Central memory CD8-positive, alpha-beta T cell (primary cell): ENCODE measurements around the gene IL19.

ENCODE experiments used
- ATAC-seq: fragments of 150-1000 bp; cut with Tn5 transposase; replicated peaks from 2 replicates; pipeline ENCODE4 v1.10.0; 2022; ENCODE audit warnings: mild to moderate bottlenecking, moderate FRiP score, moderate number of reproducible peaks; ENCODE audit not compliant: poor library complexity, severe bottlenecking; ENCODE audit errors: extremely low read depth
- DNase-seq, 2 donors: peaks; one replicate each; pipeline ENCODE4 v3.0.0; 2021; ENCODE audit warnings: low spot score in 2 of 2
- H3K27ac Mint-ChIP-seq: one replicate; pipeline ENCODE4 v1.8.0; 2022; ENCODE audit warnings: low read depth, mild to moderate bottlenecking, moderate library complexity, mixed read lengths
- H3K27me3 Mint-ChIP-seq: one replicate; pipeline ENCODE4 v1.8.0; 2022; ENCODE audit warnings: mixed read lengths
- H3K36me3 Mint-ChIP-seq: one replicate; pipeline ENCODE4 v1.8.0; 2022; ENCODE audit warnings: mild to moderate bottlenecking, moderate library complexity, mixed read lengths; ENCODE audit not compliant: insufficient read depth
- H3K4me1 Mint-ChIP-seq: one replicate; pipeline ENCODE4 v1.8.0; 2022; ENCODE audit warnings: mixed read lengths
- H3K4me3 Mint-ChIP-seq: one replicate; pipeline ENCODE4 v1.8.0; 2022; ENCODE audit warnings: mild to moderate bottlenecking, moderate library complexity, mixed read lengths
- H3K9me3 Mint-ChIP-seq: one replicate; pipeline ENCODE4 v1.8.0; 2022; ENCODE audit warnings: mixed read lengths

The IL19 gene

GRCh38 chr1:206787891-206788290, 17.3 kb downstream of the IL19 start:
- no peak overlapping the region for H3K27ac Mint-ChIP-seq
- H3K9me3 Mint-ChIP-seq: no peaks in the 10 kb centered on the region
- no peaks in the 10 kb centered on the region for H3K27me3 Mint-ChIP-seq
- H3K36me3 Mint-ChIP-seq: peaks cover 1% of the 10 kb centered on the region
- ATAC-seq (no peak), DNase-seq (no peak)
- peaks cover 64% of the 10 kb centered on the region for H3K4me1 Mint-ChIP-seq
- H3K4me3 Mint-ChIP-seq: no peak overlapping the region

- no peaks in the 10 kb centered on the region for H3K9me3 Mint-ChIP-seq
- DNase-seq (no peak), ATAC-seq (no peak)
- no peak overlapping the region for H3K27ac Mint-ChIP-seq
- peaks cover 1% of the 10 kb centered on the region for H3K36me3 Mint-ChIP-seq
- no peak overlapping the region for H3K4me3 Mint-ChIP-seq
- H3K27me3 Mint-ChIP-seq: no peaks in the 10 kb centered on the region
- peaks cover 62% of the 10 kb centered on the region for H3K4me1 Mint-ChIP-seq
Measured at GRCh38 chr1:206788487-206789050, 18.0 kb downstream of the IL19 start.

- H3K27ac Mint-ChIP-seq: no peak overlapping the region
- H3K4me3 Mint-ChIP-seq: no peak overlapping the region
- DNase-seq: no peak
- H3K27me3 Mint-ChIP-seq: no peaks in the 10 kb centered on the region
- ATAC-seq: no peak
- no peaks in the 10 kb centered on the region for H3K9me3 Mint-ChIP-seq
- no peaks in the 10 kb centered on the region for H3K36me3 Mint-ChIP-seq
- peaks cover 55% of the 10 kb centered on the region for H3K4me1 Mint-ChIP-seq
Measured at GRCh38 chr1:206790502-206791250, 20.1 kb downstream of the IL19 start.

- Mint-ChIP-seq H3K27me3 (no peaks in the 10 kb centered on the region), H3K27ac (no peak overlapping the region), H3K4me1 (peaks cover 40% of the 10 kb centered on the region), H3K9me3 (no peaks in the 10 kb centered on the region), H3K4me3 (no peak overlapping the region), H3K36me3 (no peaks in the 10 kb centered on the region)
- no peak for DNase-seq
- no peak for ATAC-seq
Measured at GRCh38 chr1:206792939-206793607, 22.5 kb downstream of the IL19 start.

GRCh38 chr1:206793620-206794019, 23.0 kb downstream of the IL19 start:
- Mint-ChIP-seq H3K36me3 (no peaks in the 10 kb centered on the region), H3K9me3 (no peaks in the 10 kb centered on the region), H3K27ac (no peak overlapping the region), H3K4me1 (peaks cover 44% of the 10 kb centered on the region), H3K27me3 (no peaks in the 10 kb centered on the region), H3K4me3 (no peak overlapping the region)
- DNase-seq (no peak), ATAC-seq (no peak)

- peak overlapping the region; percentile 48 for H3K27ac Mint-ChIP-seq
- ATAC-seq (no peak), DNase-seq (no peak)
- no peaks in the 10 kb centered on the region for H3K27me3 Mint-ChIP-seq
- no peaks in the 10 kb centered on the region for H3K36me3 Mint-ChIP-seq
- H3K4me1 Mint-ChIP-seq: peaks cover 47% of the 10 kb centered on the region
- no peak overlapping the region for H3K4me3 Mint-ChIP-seq
- no peaks in the 10 kb centered on the region for H3K9me3 Mint-ChIP-seq
Measured at GRCh38 chr1:206794294-206794908, 23.8 kb downstream of the IL19 start.

- Mint-ChIP-seq H3K27me3 (no peaks in the 10 kb centered on the region), H3K27ac (no peak overlapping the region), H3K4me3 (no peak overlapping the region), H3K4me1 (peaks cover 39% of the 10 kb centered on the region), H3K36me3 (no peaks in the 10 kb centered on the region), H3K9me3 (no peaks in the 10 kb centered on the region)
- DNase-seq: no peak
- no peak for ATAC-seq
Measured at GRCh38 chr1:206796116-206796515, 25.5 kb downstream of the IL19 start.

GRCh38 chr1:206796981-206797402, 26.4 kb downstream of the IL19 start:
- no peaks in the 10 kb centered on the region for H3K36me3 Mint-ChIP-seq
- no peaks in the 10 kb centered on the region for H3K9me3 Mint-ChIP-seq
- peaks cover 39% of the 10 kb centered on the region for H3K4me1 Mint-ChIP-seq
- ATAC-seq: no peak
- H3K4me3 Mint-ChIP-seq: no peak overlapping the region
- H3K27me3 Mint-ChIP-seq: no peaks in the 10 kb centered on the region
- no peak for DNase-seq
- H3K27ac Mint-ChIP-seq: no peak overlapping the region

- no peak overlapping the region for H3K27ac Mint-ChIP-seq
- peaks cover 2% of the 10 kb centered on the region for H3K36me3 Mint-ChIP-seq
- no peak overlapping the region for H3K4me3 Mint-ChIP-seq
- ATAC-seq: no peak
- no peaks in the 10 kb centered on the region for H3K9me3 Mint-ChIP-seq
- H3K27me3 Mint-ChIP-seq: no peaks in the 10 kb centered on the region
- peaks cover 40% of the 10 kb centered on the region for H3K4me1 Mint-ChIP-seq
- DNase-seq: no peak
Measured at GRCh38 chr1:206797534-206798383, 27.2 kb downstream of the IL19 start.

- Mint-ChIP-seq H3K9me3 (no peaks in the 10 kb centered on the region), H3K36me3 (peaks cover 5% of the 10 kb centered on the region), H3K27ac (no peak overlapping the region), H3K4me3 (no peak overlapping the region), H3K27me3 (no peaks in the 10 kb centered on the region), H3K4me1 (peaks cover 48% of the 10 kb centered on the region)
- ATAC-seq (no peak), DNase-seq (no peak)
Measured at GRCh38 chr1:206798384-206798996, 27.9 kb downstream of the IL19 start.

- H3K4me1 Mint-ChIP-seq: peaks cover 54% of the 10 kb centered on the region
- no peaks in the 10 kb centered on the region for H3K9me3 Mint-ChIP-seq
- DNase-seq (no peak), ATAC-seq (no peak)
- H3K4me3 Mint-ChIP-seq: no peak overlapping the region
- H3K27me3 Mint-ChIP-seq: no peaks in the 10 kb centered on the region
- peaks cover 5% of the 10 kb centered on the region for H3K36me3 Mint-ChIP-seq
- no peak overlapping the region for H3K27ac Mint-ChIP-seq
Measured at GRCh38 chr1:206799311-206799710, 28.7 kb downstream of the IL19 start.

- peaks cover 53% of the 10 kb centered on the region for H3K4me1 Mint-ChIP-seq
- H3K9me3 Mint-ChIP-seq: no peaks in the 10 kb centered on the region
- no peak overlapping the region for H3K4me3 Mint-ChIP-seq
- ATAC-seq (no peak), DNase-seq (no peak)
- peak overlapping the region; percentile 4 for H3K27ac Mint-ChIP-seq
- peaks cover 5% of the 10 kb centered on the region for H3K36me3 Mint-ChIP-seq
- no peaks in the 10 kb centered on the region for H3K27me3 Mint-ChIP-seq
Measured at GRCh38 chr1:206800411-206800810, 29.8 kb downstream of the IL19 start.
